ENCODE measurements around the gene MARK4.

The MARK4 gene

GRCh38 chr19:45275370-45275971 is 24.4 kb downstream of the MARK4 start:
- no peak for DNase-seq

- DNase-seq: no peak
Observed at GRCh38 chr19:45276284-45276687, 25.2 kb downstream of the MARK4 start.

- DNase-seq: no peak
Observed at GRCh38 chr19:45278087-45278486, 27.0 kb downstream of the MARK4 start.

GRCh38 chr19:45279587-45280192 is 28.6 kb downstream of the MARK4 start:
- no peak for DNase-seq

GRCh38 chr19:45280471-45280961 is 29.4 kb downstream of the MARK4 start:
- no peak for DNase-seq

GRCh38 chr19:45283443-45284033 is 32.5 kb downstream of the MARK4 start:
- peak; percentile 76 for DNase-seq

- DNase-seq: no peak
Observed at GRCh38 chr19:45290381-45290931, 39.4 kb downstream of the MARK4 start.

GRCh38 chr19:45291834-45292233 is 40.8 kb downstream of the MARK4 start:
- DNase-seq: no peak

- no peak for DNase-seq
Observed at GRCh38 chr19:45293682-45294081, 42.6 kb downstream of the MARK4 start.

- no peak for DNase-seq
Observed at GRCh38 chr19:45294291-45295029, 43.4 kb downstream of the MARK4 start.

GRCh38 chr19:45295873-45296272 is 44.8 kb downstream of the MARK4 start:
- DNase-seq: no peak

- peak; percentile 40 for DNase-seq
Observed at GRCh38 chr19:45296355-45296754, 45.3 kb downstream of the MARK4 start.

- DNase-seq: no peak
Observed at GRCh38 chr19:45297674-45298073, 46.6 kb downstream of the MARK4 start.

GRCh38 chr19:45298264-45298663 is 47.2 kb downstream of the MARK4 start:
- no peak for DNase-seq

- no peak for DNase-seq
Observed at GRCh38 chr19:45299719-45300118, 48.6 kb downstream of the MARK4 start.

- no peak for DNase-seq
Observed at GRCh38 chr19:45302416-45302815, 51.3 kb downstream of the MARK4 start.

- DNase-seq: no peak
Observed at GRCh38 chr19:45303269-45304060, 52.4 kb downstream of the MARK4 start.

- DNase-seq: no peak
Observed at GRCh38 chr19:45304141-45304926, 53.3 kb downstream of the MARK4 start.

GRCh38 chr19:45305007-45305406 is 53.9 kb downstream of the MARK4 start:
- DNase-seq: no peak

GRCh38 chr19:45305421-45305820 is 54.4 kb downstream of the MARK4 start:
- DNase-seq: no peak

GRCh38 chr19:45306040-45306439 is 55.0 kb downstream of the MARK4 start:
- DNase-seq: no peak

Measured in suppressor macrophage treated with lipopolysaccharide for 4 hours (primary cell).